ENCODE results near the gene RMND5B. TPM values are rescaled to one million over a fixed set of nuclear protein-coding genes. Genes with fewer than 3 reads are reported as not detected.

Gene RMND5B
- total and polyA plus RNA-seq, 4 donors: 13.4 to 24.8 (median 21.7) TPM

- TF ChIP-seq CTCF (IDR thresholded peaks at IDR 0.05; ENCODE audit: low read depth, low read length, missing input control): no peak
- TF ChIP-seq TAF1 (conservative IDR thresholded peaks at IDR 0.05): no peak
- TF ChIP-seq HNF4A (conservative IDR thresholded peaks at IDR 0.05): no peak
- no peak for TF ChIP-seq EGR1 (IDR thresholded peaks at IDR 0.05; ENCODE audit: low read depth in 2 of 2)
- TF ChIP-seq FOXA2 (IDR thresholded peaks at IDR 0.05): no peak
- no peak for TF ChIP-seq SP1 (IDR thresholded peaks at IDR 0.05)
- no peak for TF ChIP-seq YY1 (IDR thresholded peaks at IDR 0.05)
- no peak for TF ChIP-seq FOXA1 (IDR thresholded peaks at IDR 0.05)
These were observed 22.0 kb downstream of the RMND5B start (continued) for GRCh38 chr5:178152491-178153444.

- WGBS: 1% methylated on average over 68 of the region's 68 CpGs
- DNase-seq (ENCODE audit: low spot score): peak; percentile 99
- peak within 1 kb of the TSS; percentile 73 to 97 (median 91) for H3K4me3 ChIP-seq (ENCODE audit: low read depth in 1 of 3, low read length in 3 of 3)
- H3K4me1 ChIP-seq (ENCODE audit: control insufficient read depth in 4 of 4, insufficient read depth in 4 of 4, low read length in 3 of 4): peaks cover 5 to 16% (median 11%) of the 10 kb centered on the region in 4 donors
- peak within 1 kb of the TSS; percentile 17 to 60 for H3K27ac ChIP-seq (ENCODE audit: low read depth in 1 of 2, low read length in 2 of 2)
- TF ChIP-seq HNF4G (IDR thresholded peaks at IDR 0.05) (no peak), ZBTB33 (IDR thresholded peaks at IDR 0.05) (peak; percentile 97), HNF4A (conservative IDR thresholded peaks at IDR 0.05) (peak in 1 of 2 donors; percentile 40), RAD21 (IDR thresholded peaks at IDR 0.05) (peak; percentile 20 to 27), YY1 (IDR thresholded peaks at IDR 0.05) (peak; percentile 94), CTCF (IDR thresholded peaks at IDR 0.05; ENCODE audit: low read depth, low read length, missing input control) (no peak), GABPA (IDR thresholded peaks at IDR 0.05 in 1 of 2, conservative IDR thresholded peaks at IDR 0.05 in 1 of 2) (peak; percentile 57 to 93), JUND (IDR thresholded peaks at IDR 0.05) (peak in 1 of 2 donors; percentile 40), NR2F2 (IDR thresholded peaks at IDR 0.05) (peak; percentile 35), MAX (IDR thresholded peaks at IDR 0.05) (peak; percentile 98), SP1 (IDR thresholded peaks at IDR 0.05) (peak; percentile 96), TAF1 (conservative IDR thresholded peaks at IDR 0.05) (no peak), FOXA2 (IDR thresholded peaks at IDR 0.05) (peak; percentile 51), RXRA (IDR thresholded peaks at IDR 0.05) (peak; percentile 72 to 73), EGR1 (IDR thresholded peaks at IDR 0.05; ENCODE audit: low read depth in 2 of 2) (no peak), FOXA1 (IDR thresholded peaks at IDR 0.05) (peak; percentile 68), ATF3 (IDR thresholded peaks at IDR 0.05) (peak; percentile 55), REST (IDR thresholded peaks at IDR 0.05) (peak; percentile 66)
- peaks cover 3 to 23% (median 5%) of the 10 kb centered on the region in 4 donors for H3K36me3 ChIP-seq (ENCODE audit: control insufficient read depth in 4 of 4, insufficient read depth in 3 of 4, low read depth in 1 of 4, low read length in 3 of 4)
- H3K27me3 ChIP-seq (ENCODE audit: control insufficient read depth in 4 of 4, insufficient read depth in 4 of 4, low read length in 3 of 4): no peaks in the 10 kb centered on the region
- H3K9me3 ChIP-seq (ENCODE audit: control insufficient read depth in 4 of 4, low read length in 3 of 4): no peaks in the 10 kb centered on the region
- H3K9ac ChIP-seq (ENCODE audit: low read depth in 1 of 2, low read length in 2 of 2): peak within 1 kb of the TSS; percentile 89 to 90
These were observed 22.9 kb downstream of the RMND5B start, which contains the start of gene NHP2 for GRCh38 chr5:178153530-178154340. Gene NHP2 (minus strand): TSS chr5:178153885. CDS start chr5:178153817, 68 bp downstream.

All from liver (tissue), 9 donors.